Esophagus muscularis mucosa (tissue), 4 donors: ENCODE results near the gene KCNA4. TPM values are rescaled to one million over a fixed set of nuclear protein-coding genes. Genes with fewer than 3 reads are reported as not detected.

Experiments
- DNase-seq: peaks from one replicate; pipeline ENCODE4 v3.0.0-alpha.2; 2017; ENCODE audit errors: extremely low spot score
- H3K27ac ChIP-seq, 4 donors: fragments of 200-600 bp; sonication (generic); replicated peaks in 1 of 4; 1 replicate in 3 of 4; 2 replicates in 1 of 4; pipeline ENCODE4 v1.5.1; 2016 to 2019; ENCODE audit warnings: mild to moderate bottlenecking in 1 of 4
- H3K27me3 ChIP-seq, 4 donors: fragments of 200-600 bp; sonication (generic); one replicate each; pipeline versions ENCODE4 v1.5.1 to v1.6.0; 2016 to 2019
- H3K36me3 ChIP-seq, 4 donors: fragments of 200-600 bp; sonication (generic); one replicate each; pipeline ENCODE4 v1.5.1; 2016 to 2019
- H3K4me1 ChIP-seq, 4 donors: fragments of 200-600 bp; sonication (generic); one replicate each; pipeline ENCODE4 v1.5.1; 2016 to 2019
- H3K4me3 ChIP-seq, 4 donors: fragments of 200-600 bp; sonication (generic); 1 replicate in 2 of 4; 2 replicates in 2 of 4; pipeline ENCODE4 v1.5.1; 2016 to 2019; ENCODE audit warnings: mild to moderate bottlenecking in 4 of 4, moderate library complexity in 1 of 4
- H3K9me3 ChIP-seq, 4 donors: fragments of 200-600 bp; sonication (generic); 1 replicate in 3 of 4; 2 replicates in 1 of 4; pipeline ENCODE4 v1.5.1; 2016 to 2019
- CTCF ChIP-seq, 3 experiments: fragments of 200-600 bp in 2 of 3; fragments of 450-650 bp in 1 of 3; sonication (generic) in 2 of 3; IDR thresholded peaks; one replicate each; pipeline ENCODE4 v1.5.1; 2017 to 2019; ENCODE audit warnings: antibody characterized with exemption in 3 of 3, mild to moderate bottlenecking in 2 of 3, moderate library complexity in 1 of 3
- EP300 ChIP-seq: sonication (generic); formaldehyde crosslinking; IDR thresholded peaks from one replicate; pipeline ENCODE4 v1.6.1; 2017; ENCODE audit warnings: antibody characterized with exemption
- POLR2A ChIP-seq: fragments of 450-650 bp; IDR thresholded peaks from one replicate; pipeline ENCODE4 v1.6.1; 2017; ENCODE audit warnings: antibody characterized with exemption, moderate library complexity, mild to moderate bottlenecking, low read depth
- POLR2AphosphoS5 ChIP-seq, 2 donors: sonication (generic); formaldehyde crosslinking; IDR thresholded peaks; one replicate each; pipeline ENCODE4 v1.6.1; 2017; ENCODE audit warnings: antibody characterized with exemption in 2 of 2
- WGBS: methylation state at CpG from one replicate; pipeline ENCODE4 v1.1.5; 2018; 5-methylcytosine and 5-hydroxymethylcytosine counted together
- intact Hi-C: fragments of 100-400 bp; cut with DNase I; formaldehyde crosslinking; loops from one replicate; pipeline ENCODE4 v1.15.1; 2023
- total RNA-seq, 4 donors: library from RNA; depleted of rRNA; stranded (reverse); fragments of >200 nt; gene quantifications; one replicate each; pipeline versions ENCODE4 v1.1.0 to v1.2.1, GENCODE V29; 2016

KCNA4 gene
- total RNA-seq, 4 donors from 2014 or later: 0.13 to 0.17 TPM; not detected in 2

DNA sequence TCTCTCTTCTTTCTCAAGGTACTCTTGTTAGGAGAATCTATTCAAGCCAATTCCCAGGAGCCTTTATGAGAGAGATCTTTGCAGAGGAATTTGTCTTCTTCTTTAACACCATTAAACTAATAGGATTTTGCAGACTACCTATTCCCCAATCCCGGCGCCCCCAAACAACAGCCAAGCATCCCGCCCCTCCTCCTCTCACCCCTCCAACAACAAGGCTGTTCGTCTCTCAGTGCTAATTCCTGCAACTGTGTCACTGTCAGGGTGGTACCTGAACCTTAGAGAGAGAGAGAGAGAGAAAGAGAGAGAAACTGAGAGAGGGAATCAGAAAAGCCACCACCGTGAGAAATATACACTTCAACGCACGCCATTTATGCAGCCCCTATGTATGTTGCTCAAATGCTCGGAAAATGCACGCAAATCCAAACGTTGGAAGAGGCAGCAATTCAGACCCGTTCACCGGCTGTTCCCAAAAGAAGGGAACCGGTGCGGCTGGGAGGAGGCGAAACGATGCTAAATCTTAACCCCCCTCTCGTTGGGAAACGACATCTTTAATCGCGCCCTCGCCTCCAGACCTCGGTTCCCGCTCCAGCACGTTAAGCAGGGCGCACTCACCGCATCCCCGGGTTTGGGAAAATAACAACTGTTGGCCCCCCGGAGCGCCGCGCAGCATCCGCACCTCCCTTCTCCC is 961 bp downstream of the KCNA4 start:
- intact Hi-C loops: no loop called here
- DNase-seq: no peak
- Histone ChIP-seq H3K4me1 (peaks cover 0 to 20% (median 18%) of the 10 kb centered on the region in 4 donors), H3K36me3 (no peaks in the 10 kb centered on the region), H3K27ac (no peak overlapping the region), H3K27me3 (peaks cover 0 to 33% (median 14%) of the 10 kb centered on the region in 4 donors), H3K4me3 (peak overlapping the region; percentile 47 to 56 (median 50)), H3K9me3 (no peaks in the 10 kb centered on the region)
- TF ChIP-seq POLR2AphosphoS5 (IDR thresholded peaks at IDR 0.05) (no peak), POLR2A (no peak), CTCF (IDR thresholded peaks at IDR 0.05) (no peak), EP300 (no peak)
- WGBS: 5% methylated on average over 32 of the region's 32 CpGs

DNA sequence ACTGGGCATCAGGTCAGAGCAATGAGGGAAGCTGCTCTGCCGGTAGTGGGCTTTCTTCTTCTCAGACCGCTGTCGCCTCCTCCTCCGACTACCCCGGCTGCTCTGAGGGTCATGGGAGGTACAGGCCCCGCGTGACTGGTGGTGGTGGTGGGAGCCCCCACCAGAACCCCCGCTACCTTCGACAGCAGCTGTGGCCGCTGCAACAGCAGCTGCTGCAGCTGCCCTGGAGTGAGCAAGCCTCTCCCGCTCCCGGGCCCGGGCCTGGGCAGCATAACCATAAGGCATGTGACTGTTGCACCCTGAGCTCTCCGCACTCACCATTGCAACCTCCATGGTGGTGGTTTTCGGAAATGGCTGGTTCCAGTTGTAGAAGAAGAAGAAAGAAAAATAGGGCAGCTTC is 4.5 kb downstream of the KCNA4 start:
- H3K27ac ChIP-seq: no peak overlapping the region
- no peak for DNase-seq
- no peak for TF ChIP-seq POLR2A
- no peak for TF ChIP-seq EP300
- no peak for TF ChIP-seq POLR2AphosphoS5 (IDR thresholded peaks at IDR 0.05)
- TF ChIP-seq CTCF (IDR thresholded peaks at IDR 0.05): no peak
- intact Hi-C loops: no loop called here
- H3K9me3 ChIP-seq: no peaks in the 10 kb centered on the region
- peaks cover 0 to 18% (median 15%) of the 10 kb centered on the region in 4 donors for H3K4me1 ChIP-seq
- no peaks in the 10 kb centered on the region for H3K36me3 ChIP-seq
- 92% methylated on average over 15 of the region's 15 CpGs for WGBS
- peaks cover 0 to 28% (median 12%) of the 10 kb centered on the region in 4 donors for H3K27me3 ChIP-seq
- H3K4me3 ChIP-seq: no peak overlapping the region

DNA sequence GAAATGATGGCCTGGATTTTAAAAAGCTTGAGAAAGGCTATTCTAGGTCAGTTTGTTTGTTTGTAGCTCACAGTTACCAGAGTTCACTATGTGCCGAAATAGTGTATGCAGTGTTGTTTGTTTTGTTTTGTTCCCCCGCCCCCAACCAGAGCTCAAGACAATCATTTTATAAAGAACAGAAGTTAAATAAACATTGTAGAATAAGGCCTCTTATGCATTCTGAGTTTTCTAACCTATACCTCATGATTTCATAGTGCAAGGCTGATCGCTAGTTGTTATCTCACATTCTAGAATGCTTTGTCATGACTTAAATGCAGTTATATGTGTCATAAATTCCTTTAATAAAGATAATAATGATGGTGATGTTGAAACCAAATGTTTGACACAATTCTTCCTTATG is 7.8 kb downstream of the KCNA4 start:
- intact Hi-C loops: no loop called here
- H3K4me1 ChIP-seq: no peaks in the 10 kb centered on the region
- 78% methylated on average over 3 of the region's 3 CpGs for WGBS
- H3K36me3 ChIP-seq: no peaks in the 10 kb centered on the region
- no peak overlapping the region for H3K27ac ChIP-seq
- DNase-seq: no peak
- H3K27me3 ChIP-seq: peaks cover 0 to 2% (median 0%) of the 10 kb centered on the region in 4 donors
- TF ChIP-seq POLR2A (no peak), CTCF (IDR thresholded peaks at IDR 0.05) (no peak), POLR2AphosphoS5 (IDR thresholded peaks at IDR 0.05) (no peak), EP300 (no peak)
- H3K4me3 ChIP-seq: no peak overlapping the region
- H3K9me3 ChIP-seq: no peaks in the 10 kb centered on the region

GRCh38 chr11:30006876-30007275 is 10.0 kb downstream of the KCNA4 start:
- H3K27ac ChIP-seq: no peak overlapping the region
- no peaks in the 10 kb centered on the region for H3K9me3 ChIP-seq
- WGBS: 88% methylated on average over 4 of the region's 4 CpGs
- intact Hi-C loops: no loop called here
- H3K4me1 ChIP-seq: no peaks in the 10 kb centered on the region
- TF ChIP-seq POLR2A: no peak
- no peak for TF ChIP-seq EP300
- no peak for TF ChIP-seq CTCF (IDR thresholded peaks at IDR 0.05)
- no peak for TF ChIP-seq POLR2AphosphoS5 (IDR thresholded peaks at IDR 0.05)
- DNase-seq: no peak
- H3K36me3 ChIP-seq: no peaks in the 10 kb centered on the region
- no peak overlapping the region for H3K4me3 ChIP-seq
- no peaks in the 10 kb centered on the region for H3K27me3 ChIP-seq
